Breast epithelium (tissue), 3 donors: Measurements from ENCODE around the gene PHPT1.

Experiments used
- CTCF ChIP-seq, 3 donors: fragments of 450-650 bp; IDR thresholded peaks; one replicate each; pipeline ENCODE4 v1.5.1; 2016 to 2017; ENCODE audit warnings: antibody characterized with exemption in 3 of 3, mild to moderate bottlenecking in 3 of 3, moderate library complexity in 3 of 3
- POLR2A ChIP-seq: fragments of 450-650 bp; IDR thresholded peaks from one replicate; pipeline ENCODE4 v1.6.1; 2016; ENCODE audit warnings: antibody characterized with exemption, mild to moderate bottlenecking, moderate library complexity
- POLR2AphosphoS5 ChIP-seq, 3 donors: sonication (generic); formaldehyde crosslinking; IDR thresholded peaks; one replicate each; pipeline ENCODE4 v1.6.1; 2017; ENCODE audit warnings: antibody characterized with exemption in 3 of 3

- TF ChIP-seq CTCF (IDR thresholded peaks at IDR 0.05) (no peak), POLR2AphosphoS5 (IDR thresholded peaks at IDR 0.05) (no peak), POLR2A (no peak)
These were observed 9.2 kb downstream of the PHPT1 start for GRCh38 chr9:136858452-136858843.
